GM12891 (cell line): Measurements from ENCODE around the gene TNS1.

Source experiments
- POLR2A ChIP-seq: IDR thresholded peaks from 2 replicates; pipeline ENCODE4 v1.6.1; 2011; ENCODE audit warnings: low read depth, low read length, control low read depth
- SPI1 ChIP-seq: IDR thresholded peaks from 2 replicates; pipeline ENCODE4 v1.6.1; 2011; ENCODE audit warnings: low read depth, low read length, control low read depth

DNA sequence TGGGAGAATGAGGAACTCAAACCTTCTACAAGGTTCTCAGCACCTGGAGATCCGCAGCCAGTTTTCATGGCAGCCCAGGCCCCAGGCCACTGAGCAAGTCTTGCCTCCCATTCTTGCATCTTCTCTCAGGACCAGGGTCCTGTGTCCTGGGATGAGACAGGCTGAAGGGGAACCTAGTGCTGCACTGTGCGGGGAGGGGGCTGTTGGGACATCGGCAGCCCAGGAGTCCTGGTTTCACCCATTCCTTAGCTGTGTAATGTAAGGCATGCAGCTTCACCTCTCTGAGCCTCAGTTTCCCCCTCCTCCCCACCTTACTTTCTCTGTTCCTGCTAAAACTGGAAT, 43.9 kb downstream of the TNS1 start:
- TF ChIP-seq POLR2A (no peak), SPI1 (no peak)
